ENCODE measurements around the gene MAP4K2. TPM values are rescaled to one million over a fixed set of nuclear protein-coding genes. Genes with fewer than 3 reads are reported as not detected.

Gene MAP4K2
- total and polyA plus RNA-seq, 8 donors: 6.1 to 24.0 (median 7.7) TPM

DNA sequence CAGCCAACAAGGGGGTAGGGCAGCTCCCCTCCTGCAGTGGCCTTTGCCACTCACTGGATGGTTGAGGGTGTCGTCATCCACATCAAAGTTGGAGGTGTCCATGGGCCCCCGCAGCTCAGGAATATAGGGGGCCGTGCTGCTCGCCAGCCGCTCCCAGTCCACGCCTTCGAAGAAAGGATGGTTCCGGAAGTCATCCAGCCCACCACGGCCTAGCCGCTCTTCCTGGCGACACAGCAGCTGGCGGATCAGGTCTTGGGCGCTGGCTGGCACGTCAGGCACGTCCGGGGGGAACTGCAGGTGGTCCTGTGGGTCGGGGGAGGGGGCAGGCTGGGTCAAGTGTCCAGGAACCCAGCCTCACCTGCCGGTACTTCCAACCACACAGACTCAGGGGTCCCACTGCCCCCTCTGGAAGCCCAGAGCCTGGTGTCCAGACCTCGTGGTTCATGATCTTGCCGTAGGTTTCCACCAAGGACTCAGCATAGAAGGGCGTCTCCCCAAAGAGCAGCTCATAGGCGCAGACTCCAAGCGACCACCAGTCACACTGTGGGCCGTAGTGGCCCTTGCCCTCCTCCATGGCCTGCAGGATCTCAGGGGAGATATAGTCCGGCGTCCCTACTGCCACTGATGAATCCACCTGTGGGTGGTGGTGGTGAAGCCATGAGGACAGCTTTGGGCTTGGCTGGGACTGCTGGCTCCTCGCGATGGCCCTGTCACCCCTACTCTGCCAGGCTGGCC, 35.8 kb upstream of the MAP4K2 start:
- ATAC-seq (no peak), FAIRE-seq (no peak), DNase-seq (peak in 2 of 6 donors; percentile 41 to 52)
- Histone ChIP-seq H3K27ac (no peak overlapping the region), H3K27me3 (no peaks in the 10 kb centered on the region), H3K4me3 (no peak overlapping the region), H3K4me1 (peaks cover 0 to 11% (median 9%) of the 10 kb centered on the region in 3 donors), H3K36me3 (peaks cover 0 to 54% (median 0%) of the 10 kb centered on the region in 3 donors), H3K9me3 (no peaks in the 10 kb centered on the region)
- WGBS, 2 donors: 92% methylated on average over 28 of the region's 28 CpGs
- TF ChIP-seq, protein P1, sequence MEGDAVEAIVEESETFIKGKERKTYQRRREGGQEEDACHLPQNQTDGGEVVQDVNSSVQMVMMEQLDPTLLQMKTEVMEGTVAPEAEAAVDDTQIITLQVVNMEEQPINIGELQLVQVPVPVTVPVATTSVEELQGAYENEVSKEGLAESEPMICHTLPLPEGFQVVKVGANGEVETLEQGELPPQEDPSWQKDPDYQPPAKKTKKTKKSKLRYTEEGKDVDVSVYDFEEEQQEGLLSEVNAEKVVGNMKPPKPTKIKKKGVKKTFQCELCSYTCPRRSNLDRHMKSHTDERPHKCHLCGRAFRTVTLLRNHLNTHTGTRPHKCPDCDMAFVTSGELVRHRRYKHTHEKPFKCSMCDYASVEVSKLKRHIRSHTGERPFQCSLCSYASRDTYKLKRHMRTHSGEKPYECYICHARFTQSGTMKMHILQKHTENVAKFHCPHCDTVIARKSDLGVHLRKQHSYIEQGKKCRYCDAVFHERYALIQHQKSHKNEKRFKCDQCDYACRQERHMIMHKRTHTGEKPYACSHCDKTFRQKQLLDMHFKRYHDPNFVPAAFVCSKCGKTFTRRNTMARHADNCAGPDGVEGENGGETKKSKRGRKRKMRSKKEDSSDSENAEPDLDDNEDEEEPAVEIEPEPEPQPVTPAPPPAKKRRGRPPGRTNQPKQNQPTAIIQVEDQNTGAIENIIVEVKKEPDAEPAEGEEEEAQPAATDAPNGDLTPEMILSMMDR (IDR thresholded peaks at IDR 0.05): no peak
- intact Hi-C loops (cut with DNase I): no loop called here

DNA sequence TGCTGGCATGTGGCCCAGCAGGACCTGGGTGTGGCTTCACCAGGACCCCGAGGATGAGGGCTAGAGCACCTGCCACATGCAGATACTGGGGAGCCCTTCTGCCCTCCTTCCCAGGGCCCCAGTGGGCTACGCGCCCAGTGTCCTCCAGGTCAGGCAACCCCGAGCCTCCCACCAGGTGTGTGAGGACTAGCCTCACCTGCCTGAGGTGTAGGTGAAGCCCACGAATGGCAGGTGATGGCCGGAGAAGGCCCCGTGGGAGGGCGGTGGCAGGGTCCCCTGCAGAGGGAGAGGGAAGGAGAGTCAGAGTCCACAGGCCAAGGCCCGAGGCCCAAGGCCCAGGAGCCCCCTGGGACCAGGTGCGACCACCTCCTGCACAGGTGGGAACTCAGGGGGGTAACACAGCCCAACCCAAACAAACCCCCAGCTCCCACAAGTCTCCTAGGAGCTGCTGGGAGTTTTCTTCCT, 34.9 kb upstream of the MAP4K2 start:
- no peak for ATAC-seq

DNA sequence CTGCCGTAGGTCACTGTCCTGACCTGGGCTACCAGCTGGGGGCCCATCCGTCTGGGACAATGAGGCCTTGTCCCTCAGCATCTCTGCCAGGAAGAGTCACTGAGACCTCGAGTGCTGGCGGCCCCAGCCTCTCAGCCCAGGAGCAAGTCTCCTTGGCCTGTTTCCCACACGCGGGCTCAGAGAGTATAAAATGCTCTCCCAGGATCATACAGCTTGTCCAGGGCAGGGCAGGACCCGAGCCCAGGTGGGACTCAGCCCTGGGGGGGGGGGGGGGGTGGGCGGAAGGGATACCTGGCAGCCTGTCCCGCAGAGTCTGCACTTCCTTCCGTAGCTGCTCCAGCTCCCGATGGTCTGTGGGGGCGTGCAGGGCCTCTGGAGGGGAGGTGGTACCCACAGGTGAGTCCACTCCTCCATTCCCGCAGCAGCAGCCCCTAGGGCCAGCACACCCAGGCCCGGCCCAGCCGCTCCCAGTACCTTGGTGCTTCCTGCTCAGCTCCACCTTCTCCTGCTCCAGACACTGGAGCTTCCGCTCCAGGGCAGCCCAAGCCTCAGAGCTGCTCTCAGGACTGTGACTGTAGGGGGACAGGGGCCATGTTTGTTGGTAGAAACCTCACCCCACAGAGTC, 33.5 kb upstream of the MAP4K2 start:
- intact Hi-C loops (cut with DNase I): no loop called here
- no peak overlapping the region for H3K27ac ChIP-seq
- no peaks in the 10 kb centered on the region for H3K9me3 ChIP-seq
- ATAC-seq (no peak), DNase-seq (peak in 3 of 6 donors; percentile 41 to 70 (median 49)), FAIRE-seq (no peak)
- H3K27me3 ChIP-seq: no peaks in the 10 kb centered on the region
- no peak overlapping the region for H3K4me3 ChIP-seq
- 81 to 85% methylated on average over 14 to 16 of the region's 16 CpGs for WGBS, 2 donors
- H3K36me3 ChIP-seq: peaks cover 0 to 76% (median 0%) of the 10 kb centered on the region in 3 donors
- no peaks in the 10 kb centered on the region for H3K4me1 ChIP-seq
- TF ChIP-seq, protein P1 (IDR thresholded peaks at IDR 0.05): no peak

More for the DNA sequence above, 34.9 kb upstream of the MAP4K2 start:
- peaks cover 0 to 11% (median 9%) of the 10 kb centered on the region in 3 donors for H3K4me1 ChIP-seq
- H3K36me3 ChIP-seq: peaks cover 0 to 63% (median 0%) of the 10 kb centered on the region in 3 donors
- intact Hi-C loops (cut with DNase I): no loop called here
- FAIRE-seq (no peak), DNase-seq (peak in 3 of 6 donors; percentile 48 to 77 (median 54))
- H3K9me3 ChIP-seq: no peaks in the 10 kb centered on the region
- H3K27me3 ChIP-seq: no peaks in the 10 kb centered on the region
- WGBS, 2 donors: 89 to 90% methylated on average over 10 of the region's 10 CpGs
- H3K27ac ChIP-seq: no peak overlapping the region
- H3K4me3 ChIP-seq: no peak overlapping the region
- TF ChIP-seq, protein P1 (IDR thresholded peaks at IDR 0.05): no peak

DNA sequence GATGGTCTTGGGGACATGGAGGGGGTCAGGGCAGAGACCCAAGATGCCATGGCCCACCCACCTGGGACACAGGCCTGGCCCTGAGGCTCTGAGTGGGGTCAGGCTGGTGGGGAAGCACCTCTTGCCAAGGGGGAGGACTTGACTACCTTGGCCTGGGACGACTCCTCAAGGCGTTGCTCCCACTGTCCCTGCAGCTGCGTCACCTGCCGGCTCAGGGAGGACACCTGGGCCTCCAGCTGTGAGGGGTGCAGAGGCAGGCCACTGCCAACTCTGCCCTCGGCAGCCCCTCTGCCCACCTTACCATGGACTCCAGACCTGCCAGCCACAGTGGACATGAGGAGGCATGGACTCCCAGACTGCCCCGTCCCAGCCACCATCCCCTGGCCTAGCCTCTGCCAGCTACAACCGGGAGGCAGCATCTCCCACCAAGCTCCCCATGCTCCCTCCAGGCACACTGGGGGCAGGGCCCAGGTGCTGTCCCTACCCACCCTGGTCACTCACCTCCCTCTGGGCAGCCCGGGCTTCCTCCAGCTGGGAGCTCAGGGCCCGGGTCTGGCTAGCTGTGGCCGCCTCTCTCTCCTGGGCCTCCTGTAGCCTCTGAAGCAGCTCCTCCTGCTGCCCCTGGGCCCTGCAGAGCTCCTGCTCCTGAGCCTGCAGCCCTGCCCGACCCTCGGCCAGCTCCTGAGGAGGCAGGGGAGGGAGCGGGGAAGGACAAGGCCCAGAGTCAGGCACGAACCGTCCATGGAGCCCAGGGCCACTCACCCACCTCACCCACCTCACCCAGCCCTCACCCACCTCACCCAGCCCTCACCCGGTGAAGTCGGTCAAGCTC, 32.8 kb upstream of the MAP4K2 start:
- WGBS, 2 donors: 84 to 86% methylated on average over 12 to 17 of the region's 17 CpGs
- ATAC-seq (peak in 1 of 4 donors; percentile 9), DNase-seq (peak in 1 of 6 donors; percentile 52), FAIRE-seq (no peak)
- peaks cover 0 to 83% (median 0%) of the 10 kb centered on the region in 3 donors for H3K36me3 ChIP-seq
- TF ChIP-seq, protein P1 (IDR thresholded peaks at IDR 0.05): no peak
- no peak overlapping the region for H3K4me3 ChIP-seq
- intact Hi-C loops (cut with DNase I): no loop called here
- H3K27ac ChIP-seq: no peak overlapping the region
- H3K9me3 ChIP-seq: no peaks in the 10 kb centered on the region
- H3K4me1 ChIP-seq: no peaks in the 10 kb centered on the region
- no peaks in the 10 kb centered on the region for H3K27me3 ChIP-seq

Measured in pancreas (tissue), 10 donors.